HG03469 (cell line): Measurements from ENCODE around the gene RAB29.

ENCODE experiments used
- ATAC-seq: cut with Tn5 transposase; IDR thresholded peaks from one replicate; pipeline ENCODE4 v1.9.1; 2021; ENCODE audit warnings: mild to moderate bottlenecking, moderate library complexity, moderate number of reproducible peaks; ENCODE audit not compliant: unreplicated experiment

RAB29 gene

DNA sequence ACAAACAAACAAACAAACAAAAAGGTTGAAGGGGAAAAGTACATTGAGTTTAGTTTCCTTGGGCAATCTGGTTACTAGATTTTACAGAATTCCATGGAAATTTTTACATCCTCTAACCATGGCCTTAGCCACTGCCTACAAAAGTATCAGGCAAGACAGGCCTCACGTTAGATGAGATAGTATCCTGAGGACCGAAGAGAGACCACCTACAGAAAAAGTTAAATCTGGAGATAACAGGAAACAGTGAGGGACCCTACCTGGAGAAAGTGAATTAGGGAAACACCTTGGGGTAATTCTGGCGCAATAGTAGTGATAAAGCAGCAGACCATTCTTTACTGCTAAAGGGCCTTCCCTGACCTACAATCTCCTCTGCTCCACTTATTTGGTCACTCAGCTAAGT lies 8.7 kb downstream of the RAB29 start:
- no peak for ATAC-seq

DNA sequence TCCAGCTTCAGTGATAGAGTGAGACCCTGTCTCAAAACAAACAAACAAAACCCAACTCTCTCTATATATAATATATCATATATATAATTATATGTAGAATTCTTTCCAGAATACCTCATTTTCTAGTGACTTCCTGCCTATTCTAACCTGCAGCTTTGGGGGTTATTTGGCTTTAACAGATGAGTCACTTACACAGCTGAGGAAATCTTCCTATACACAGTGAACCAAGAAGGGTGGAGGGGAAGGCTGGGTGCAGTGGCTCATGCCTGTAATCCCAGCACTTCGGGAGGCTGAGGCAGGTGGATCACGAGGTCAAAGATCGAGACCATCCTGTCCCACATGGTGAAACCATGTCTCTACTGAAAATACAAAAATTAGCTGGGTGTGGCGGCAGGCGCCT lies 9.2 kb downstream of the RAB29 start:
- no peak for ATAC-seq

DNA sequence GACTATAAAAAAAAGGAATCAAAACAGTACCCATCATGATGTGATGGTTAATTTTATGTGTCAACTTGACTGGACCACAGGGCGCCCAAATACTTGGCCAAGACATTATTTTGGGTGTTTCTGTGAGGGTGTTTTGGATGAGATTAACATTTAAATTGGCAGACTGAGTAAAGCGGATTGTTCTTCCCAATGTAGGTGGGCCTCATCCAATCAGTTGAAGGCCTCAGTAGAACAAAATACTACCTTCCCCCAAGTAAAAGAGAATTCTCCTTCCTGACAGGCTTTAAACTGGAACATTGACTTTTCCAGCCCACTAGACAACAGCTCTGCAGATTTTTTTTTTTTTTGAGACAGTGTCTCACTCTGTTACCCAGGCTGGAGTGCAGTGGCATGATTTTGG lies 10.7 kb downstream of the RAB29 start:
- ATAC-seq: no peak

DNA sequence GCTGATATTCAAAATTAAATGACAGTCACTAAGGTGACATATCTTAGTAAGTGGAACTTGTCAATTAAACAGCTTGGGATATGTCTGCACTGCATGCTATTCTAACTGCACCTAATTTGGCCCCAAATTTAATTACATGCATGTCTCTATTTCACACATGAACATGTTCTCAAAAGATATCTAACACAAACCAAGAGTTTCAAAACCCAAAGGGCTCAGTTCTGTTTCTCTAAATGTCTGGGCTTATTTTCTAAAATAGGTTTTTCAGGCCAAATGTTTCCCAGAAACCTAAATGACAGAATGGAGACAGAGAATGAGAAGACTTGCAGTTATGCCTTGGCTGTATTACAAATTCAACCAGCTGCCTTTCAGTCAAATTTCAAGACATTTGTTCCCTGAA lies 11.3 kb downstream of the RAB29 start:
- ATAC-seq: no peak

DNA sequence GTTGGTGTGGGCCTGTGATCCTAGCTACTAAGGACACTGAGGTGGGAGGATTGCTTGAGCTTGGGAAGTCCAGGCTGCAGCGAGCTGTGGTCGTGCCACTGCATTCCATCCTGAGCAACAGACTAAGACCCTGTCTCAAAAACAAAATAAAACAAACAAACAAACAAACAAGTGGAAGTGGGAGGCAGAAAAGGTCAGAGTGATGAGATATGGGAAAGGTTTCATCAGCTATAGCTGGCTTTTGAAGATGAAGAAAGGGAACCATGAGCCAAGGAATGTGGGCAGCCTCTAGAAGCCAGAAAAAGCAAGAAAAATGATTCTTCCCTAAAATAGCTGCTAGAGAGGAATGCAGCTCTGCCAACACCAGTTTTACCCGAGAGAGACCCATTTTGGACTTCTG lies 14.7 kb downstream of the RAB29 start:
- ATAC-seq: no peak

DNA sequence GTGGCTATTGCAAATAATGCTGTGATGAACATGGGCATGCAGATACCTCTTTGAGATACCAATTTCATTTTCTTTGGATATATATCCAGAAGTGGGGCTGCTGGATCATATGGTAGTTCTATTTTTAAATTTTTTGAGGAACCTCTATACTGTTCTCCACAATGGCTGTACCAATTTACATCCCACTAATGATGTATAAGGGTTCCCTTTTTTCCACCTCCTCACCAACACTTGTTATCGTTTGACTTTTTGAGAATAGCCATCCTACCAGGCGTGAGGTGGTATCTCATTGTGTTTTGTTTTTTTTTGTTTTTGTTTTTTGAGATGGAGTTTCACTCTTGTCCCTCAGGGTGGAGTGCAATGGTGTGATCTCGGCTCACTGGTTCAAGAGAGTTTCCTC lies 18.7 kb downstream of the RAB29 start:
- no peak for ATAC-seq

DNA sequence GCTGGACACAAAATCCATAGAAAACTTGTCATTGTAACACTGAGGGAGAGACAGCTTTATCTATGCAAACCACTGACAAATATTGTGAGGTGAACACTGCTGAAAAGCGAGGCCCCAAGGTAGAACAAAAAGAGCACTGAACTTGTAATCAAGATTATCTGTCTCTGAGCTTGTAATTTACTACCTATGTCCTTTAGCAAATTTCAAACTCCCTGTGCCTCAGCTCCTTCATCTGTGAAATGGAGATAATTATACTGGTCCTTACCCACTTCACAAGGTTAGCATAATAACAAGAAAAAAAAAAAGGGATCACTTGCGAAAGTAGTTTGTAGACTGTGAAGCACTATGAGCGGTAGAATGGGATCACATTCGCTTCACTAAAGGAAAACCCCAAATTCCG lies 20.4 kb downstream of the RAB29 start:
- no peak for ATAC-seq

DNA sequence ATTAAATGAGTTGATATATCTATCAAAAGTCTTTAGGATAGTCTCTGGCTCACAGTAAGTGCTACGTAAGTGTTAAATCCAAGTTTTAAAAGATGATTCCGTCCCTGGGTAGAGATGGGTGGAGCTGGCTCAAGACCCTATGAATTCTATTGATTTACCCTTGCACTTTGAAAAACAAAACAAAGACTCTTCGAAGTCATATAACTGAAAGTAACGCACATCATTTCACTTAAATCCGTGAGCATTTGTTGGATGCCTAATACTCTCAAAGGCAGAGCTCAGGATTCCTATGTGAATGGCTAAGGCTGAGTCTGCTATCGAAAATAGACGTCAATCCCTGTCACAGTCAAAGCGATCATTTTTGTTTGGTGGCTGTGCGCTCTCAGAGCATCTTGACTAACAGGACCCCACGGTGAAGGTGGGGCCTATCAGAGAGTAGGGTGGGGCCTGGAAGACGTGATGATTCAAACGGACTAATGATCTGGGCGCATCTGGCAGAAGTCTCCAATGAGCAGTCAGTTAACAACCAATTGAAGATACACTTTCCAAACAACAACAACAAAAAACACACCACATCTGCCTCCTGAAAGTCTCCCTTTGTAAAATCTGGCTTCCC lies 24.1 kb downstream of the RAB29 start:
- no peak for ATAC-seq

DNA sequence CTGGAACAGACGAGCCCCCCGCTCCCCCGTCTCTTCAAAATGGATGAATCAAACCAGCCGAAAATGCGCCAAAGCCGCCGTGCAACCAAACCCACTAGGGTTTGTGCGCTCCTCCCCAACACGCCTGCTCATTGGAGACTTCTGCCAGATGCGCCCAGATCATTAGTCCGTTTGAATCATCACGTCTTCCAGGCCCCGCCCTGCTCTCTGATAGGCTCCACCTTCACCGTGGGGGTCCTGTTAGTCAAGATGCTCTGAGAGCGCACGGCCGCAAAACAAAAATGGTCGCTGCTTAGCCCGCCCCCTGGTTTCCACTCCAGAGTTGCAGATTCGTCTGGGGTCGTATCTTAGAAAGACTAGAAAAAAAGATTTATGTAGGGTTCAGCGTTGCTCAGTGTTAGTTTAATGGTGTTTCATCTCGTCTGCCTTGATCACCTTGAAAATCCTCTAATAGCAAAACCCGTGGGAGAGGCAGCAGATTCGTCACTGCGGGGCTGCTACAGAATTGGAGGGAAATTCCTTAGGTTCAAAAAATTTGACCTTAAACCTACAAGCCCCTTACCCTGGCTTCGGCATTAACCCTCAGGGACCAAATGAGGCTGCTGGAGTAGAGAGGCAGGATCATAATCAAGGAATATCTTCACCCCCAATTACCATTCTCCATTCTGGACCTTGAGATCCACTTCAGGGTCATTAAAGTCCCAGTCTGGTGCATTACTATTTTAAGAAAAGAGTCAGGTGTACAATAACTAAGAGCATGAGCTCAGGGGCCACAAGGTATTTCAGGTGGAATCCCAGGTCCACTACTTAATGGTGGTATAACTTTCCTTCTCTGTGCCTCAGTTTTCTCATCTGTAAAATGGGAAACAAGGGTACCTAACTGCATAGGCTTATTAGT lies 24.9 kb downstream of the RAB29 start, which contains the start of gene NUCKS1:
TSS of gene NUCKS1 (minus strand) at position 45 of the 898 bp plus-strand sequence. CDS start 209 bp downstream, outside the sequence.
- peak; percentile 62 for ATAC-seq

DNA sequence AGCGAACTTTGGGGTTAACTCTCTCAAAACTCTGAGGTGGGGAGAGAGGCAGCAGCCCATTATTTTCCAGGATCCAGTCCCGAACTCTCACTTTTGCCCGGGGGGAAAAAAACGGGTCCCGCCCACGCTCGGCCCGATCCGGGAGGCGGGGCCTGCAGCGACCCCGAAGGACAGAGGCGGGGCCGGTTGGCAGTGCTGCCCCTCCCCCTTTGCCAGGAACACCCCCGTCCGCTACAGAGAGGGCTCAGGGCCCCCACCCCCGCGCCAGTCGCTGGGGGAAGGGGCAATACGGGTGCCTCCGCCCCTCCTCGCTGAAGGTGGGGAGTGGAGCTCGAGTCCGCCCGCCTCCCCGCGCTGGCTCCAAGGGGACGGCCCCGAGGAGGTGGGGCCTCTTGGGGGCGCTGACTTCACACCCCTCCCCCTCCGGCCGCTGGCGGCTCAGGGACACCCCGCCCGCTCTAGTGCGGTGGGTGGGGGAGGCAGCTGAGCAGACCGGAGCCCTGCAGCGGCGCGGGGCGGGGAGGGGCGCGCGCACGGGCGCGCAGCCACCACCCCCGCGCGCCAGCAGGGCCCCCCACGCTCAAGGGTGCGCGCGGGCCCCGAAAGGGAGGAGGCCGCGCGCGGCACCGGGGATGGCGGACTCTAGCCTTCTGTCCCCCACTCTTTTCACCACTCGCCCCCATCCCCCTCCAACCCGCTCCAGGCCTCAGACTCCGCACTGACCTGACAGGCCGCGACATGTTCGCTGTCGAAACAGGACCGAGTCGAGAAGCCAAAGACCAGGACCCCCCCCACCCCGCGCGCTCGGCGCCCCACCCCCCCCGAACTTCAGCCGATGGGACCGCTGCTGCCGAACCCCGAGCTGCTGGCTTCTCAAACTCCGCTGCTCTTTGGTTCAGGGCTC lies 25.8 kb downstream of the RAB29 start:
- ATAC-seq: peak; percentile 72

DNA sequence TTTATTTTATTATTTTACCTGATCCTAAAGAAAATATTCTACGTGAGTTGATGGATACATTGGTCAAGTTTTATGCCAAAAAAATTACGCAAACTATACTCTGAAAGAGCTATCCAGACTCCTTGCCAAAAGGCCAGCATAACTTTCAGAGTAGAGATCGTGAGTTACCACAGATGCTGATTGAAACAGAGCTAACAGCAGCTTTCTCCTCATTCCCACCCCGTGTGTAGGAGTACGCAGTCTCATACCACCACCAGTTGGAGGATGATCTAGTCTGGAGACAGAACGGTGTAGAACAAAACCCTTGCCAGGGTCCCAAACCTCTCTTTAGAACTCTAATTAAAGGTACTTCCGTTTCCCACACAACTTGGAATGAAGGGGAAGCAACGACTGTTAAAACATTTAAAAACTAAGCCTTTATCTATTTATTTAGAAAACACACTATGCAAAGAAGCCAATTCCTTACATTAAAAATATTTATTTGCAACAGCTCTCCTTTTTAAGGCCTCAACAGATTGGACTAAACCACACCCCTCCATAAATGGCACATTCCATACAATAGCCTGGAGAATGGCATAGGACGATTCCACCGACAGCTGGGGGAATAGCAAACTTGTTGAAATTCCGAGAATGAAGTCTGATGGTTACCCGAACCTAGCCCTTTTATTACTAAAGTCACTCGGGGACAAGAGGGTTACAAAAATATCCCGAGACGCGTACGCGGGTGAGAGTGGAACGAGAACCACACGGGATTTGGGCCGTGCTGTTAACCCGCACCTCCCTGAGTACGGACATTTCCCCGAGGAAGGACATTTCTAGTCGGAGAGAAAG lies 26.7 kb downstream of the RAB29 start:
- ATAC-seq: peak; percentile 1

DNA sequence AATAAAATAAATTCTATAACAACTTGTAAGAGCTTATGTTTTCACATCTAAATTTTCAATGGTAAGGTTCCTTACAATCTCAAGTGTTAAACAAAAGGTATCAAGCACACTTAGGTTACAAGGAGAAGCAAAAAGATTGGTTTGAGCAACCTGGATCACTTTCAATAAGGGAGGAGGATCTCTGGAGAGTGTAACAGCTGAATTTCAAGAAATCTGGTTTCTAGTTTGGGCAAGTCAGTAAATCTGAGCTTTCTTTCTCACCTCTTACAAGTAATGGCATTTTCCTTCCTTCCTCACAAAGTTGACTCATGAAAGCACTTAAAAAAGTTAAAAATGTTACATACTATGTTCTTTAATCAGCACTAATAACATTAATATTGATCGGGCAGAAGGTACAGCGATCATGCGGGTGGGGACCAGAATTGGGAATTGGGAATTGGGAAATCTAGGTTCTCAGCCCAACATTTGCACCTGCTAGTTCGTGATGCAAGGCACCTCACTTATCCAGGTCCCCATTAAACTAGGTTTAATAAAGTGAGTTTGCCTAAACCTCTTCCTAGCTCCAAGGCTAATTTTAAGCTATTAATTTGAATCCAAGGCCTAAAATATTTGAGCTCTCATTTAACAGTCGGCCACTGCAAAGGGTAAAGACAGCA lies 28.4 kb downstream of the RAB29 start:
- ATAC-seq: no peak

DNA sequence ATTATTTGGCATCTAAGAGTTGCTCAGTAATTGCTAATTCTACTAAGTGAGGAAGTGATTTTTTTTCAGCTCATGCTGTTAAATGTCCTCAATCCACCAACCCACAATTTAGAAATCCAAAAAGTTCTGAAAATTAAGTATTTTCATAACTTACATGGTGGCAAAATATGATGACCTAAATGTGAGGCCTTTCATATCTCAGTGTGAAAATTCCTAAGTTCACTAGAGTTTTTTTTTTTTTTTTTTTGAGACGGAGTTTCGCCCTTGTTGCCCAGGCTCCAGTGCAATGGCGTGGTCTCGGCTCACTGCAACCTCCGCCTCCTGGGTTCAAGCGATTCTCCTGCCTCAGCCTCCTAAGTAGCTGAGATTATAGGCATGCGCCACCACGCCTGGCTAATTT lies 30.9 kb downstream of the RAB29 start:
- ATAC-seq: no peak

DNA sequence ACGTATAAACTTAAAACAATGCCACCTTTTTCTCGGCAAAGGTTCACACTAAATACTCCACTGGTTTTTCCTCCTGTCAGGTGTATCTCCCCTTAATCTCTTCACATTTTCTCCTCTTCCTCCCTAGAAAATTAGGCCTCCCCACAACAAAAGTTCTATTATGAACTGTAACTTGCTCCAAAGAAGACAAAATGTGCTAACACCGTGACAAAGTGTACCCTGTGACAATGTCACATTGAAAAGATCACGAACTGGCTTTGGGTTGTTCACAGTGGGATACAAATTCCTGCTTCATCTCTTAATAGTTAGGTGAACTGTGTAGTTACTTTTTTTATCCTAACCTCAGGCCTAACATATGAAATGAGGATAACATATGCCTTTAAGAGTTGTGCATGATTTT lies 31.3 kb downstream of the RAB29 start:
- no peak for ATAC-seq

DNA sequence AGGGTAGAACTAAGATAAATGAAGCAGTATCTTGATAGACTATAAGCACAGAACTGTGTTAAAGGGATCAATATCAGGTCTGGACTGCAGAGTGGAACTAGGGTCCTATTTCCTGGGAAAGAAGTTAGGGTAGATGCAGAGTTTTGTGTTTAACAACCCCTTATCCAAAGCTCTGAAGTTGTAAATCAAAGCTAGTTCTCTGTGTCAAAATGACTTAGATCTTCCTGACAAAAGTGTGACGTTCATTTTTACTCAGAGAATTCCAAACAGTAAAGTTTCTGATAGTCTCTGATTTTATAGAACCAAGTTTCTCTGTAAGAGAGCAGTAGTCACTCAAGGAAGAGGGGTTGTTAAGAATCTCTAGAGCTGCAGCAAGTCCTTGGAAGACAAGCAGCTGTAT lies 33.6 kb downstream of the RAB29 start:
- ATAC-seq: no peak

DNA sequence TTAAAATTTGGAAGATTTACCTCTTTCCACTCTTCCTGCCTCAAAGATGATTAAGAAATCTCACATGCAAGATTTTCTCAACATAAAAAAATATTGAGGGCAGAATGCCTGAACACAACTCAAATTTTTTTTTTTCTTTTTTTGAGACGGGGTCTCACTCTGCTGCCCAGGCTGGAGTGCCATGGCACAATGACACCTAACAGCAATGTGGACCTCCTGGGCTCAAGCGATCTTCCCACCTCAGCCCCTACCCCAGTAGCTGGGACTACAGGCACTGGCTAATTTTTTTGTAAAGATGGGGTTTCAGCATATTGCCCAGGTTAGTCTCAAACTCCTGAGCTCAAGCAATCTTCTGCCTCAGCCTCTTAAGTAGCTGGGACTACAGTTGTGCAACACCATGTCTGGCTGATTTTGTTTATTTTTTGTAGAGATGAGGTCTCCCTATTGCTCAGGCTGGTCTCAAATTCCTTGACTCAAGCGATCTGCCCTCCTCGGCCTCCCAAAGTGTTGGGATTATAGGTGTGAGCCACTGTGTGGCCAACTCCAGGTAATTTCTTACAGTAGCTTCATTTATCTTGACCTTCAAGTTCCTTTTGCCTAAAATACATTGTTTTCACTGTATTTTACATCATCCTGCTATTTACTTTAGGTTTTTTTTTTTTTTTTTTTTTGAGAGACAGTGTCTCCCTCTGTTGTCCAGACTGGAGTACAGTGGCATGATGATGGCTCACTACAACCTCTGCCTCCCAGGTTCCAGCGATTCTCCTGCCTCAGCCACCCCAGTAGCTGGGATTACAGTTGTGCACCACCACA lies 35.7 kb downstream of the RAB29 start:
- no peak for ATAC-seq

DNA sequence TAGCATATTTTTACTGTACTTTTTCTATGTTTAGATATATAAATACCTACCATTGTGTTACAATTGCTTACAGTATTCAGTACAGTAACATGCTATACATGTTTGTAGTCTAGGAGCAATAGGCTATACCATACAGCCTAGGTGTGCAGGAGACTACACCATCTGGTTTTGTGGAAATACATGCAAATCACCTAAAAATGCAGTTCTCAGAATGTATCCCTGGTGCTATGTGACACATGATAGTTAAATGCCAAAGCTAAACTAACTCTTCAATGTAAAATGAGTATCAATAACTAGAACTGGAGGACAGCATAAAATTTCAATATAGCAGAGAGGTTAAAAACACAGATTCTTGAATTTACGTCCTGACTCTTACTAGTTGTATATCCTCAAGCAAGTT lies 40.1 kb downstream of the RAB29 start:
- ATAC-seq: no peak

DNA sequence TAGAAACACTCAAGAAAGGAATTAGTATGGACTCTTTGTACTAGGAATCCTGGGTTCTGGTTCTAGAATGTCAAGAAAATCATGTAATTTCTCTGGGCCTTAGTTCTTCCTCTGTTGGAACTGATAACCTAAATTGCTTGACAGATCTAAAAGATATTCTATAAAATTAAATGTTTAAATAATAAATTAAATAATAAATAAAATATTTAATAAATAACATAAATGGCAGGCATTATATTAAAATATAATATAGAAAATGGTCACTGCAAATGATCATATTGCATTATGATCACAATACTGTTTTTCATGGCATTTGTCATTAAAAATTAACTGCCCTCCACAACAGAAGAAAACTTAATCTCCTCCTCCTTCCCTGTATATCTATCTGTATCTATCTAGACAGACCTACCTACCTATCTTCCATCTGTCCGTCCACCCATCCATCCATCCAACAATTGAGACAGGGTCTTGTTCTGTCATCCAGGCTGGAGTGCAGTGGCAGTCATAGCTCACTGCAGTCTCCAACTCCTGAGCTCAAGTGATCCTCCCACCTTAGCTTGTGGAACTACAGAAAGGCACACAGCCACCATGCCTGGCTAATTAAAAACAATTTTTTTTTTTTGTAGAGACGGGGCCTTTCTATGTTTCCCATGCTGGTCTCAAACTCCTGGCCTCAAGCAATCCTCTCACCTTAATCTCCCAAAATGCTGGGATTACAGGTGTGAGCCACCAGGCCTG lies 41.7 kb downstream of the RAB29 start:
- ATAC-seq: no peak
